GM12878 (cell line): ENCODE data around the gene IL32. TPM values are rescaled to one million over a fixed set of nuclear protein-coding genes. Genes with fewer than 3 reads are reported as not detected.

ENCODE experiments used
- ATAC-seq: fragments of 200-7000 bp; cut with Tn5 transposase; 3 replicates; pipeline ENCODE4 v1.9.1; 2020; ENCODE audit warnings: mild to moderate bottlenecking, moderate library complexity
- BruUV-seq: library from RNA; stranded (reverse); fragments of 400-500 nt; replicated peaks from 2 replicates; lab custom pipeline; 2021; lab: Mats Ljungman, UMichigan
- CTCF ChIA-PET: fragments of 300-600 bp; sonication (Branson Sonifier 250); formaldehyde crosslinking; extraction: SDS; loops from one replicate; lab custom pipeline; 2021; ENCODE audit warnings: inconsistent platforms; lab: Yijun Ruan, JAX
- POLR2A ChIA-PET: fragments of 350-600 bp; formaldehyde crosslinking; extraction: SDS; loops from one replicate; lab custom pipeline; 2021; ENCODE audit warnings: inconsistent platforms; lab: Charles Lee
- RAD21 ChIA-PET: fragments of 300-600 bp; sonication (Branson Sonifier 250); formaldehyde crosslinking; loops from one replicate; lab custom pipeline; 2023; ENCODE audit warnings: antibody characterized with exemption; ENCODE audit not compliant: unreplicated experiment; lab: Charles Lee
- SMC1A ChIA-PET: fragments of 300-600 bp; sonication (Branson Sonifier 250); formaldehyde crosslinking; loops from one replicate; lab custom pipeline; 2023; ENCODE audit not compliant: unreplicated experiment, uncharacterized antibody; lab: Charles Lee
- DNase-seq: peaks from one replicate; pipeline ENCODE4 v3.0.0-alpha.2; 2011; ENCODE audit warnings: low read depth, low spot score
- FAIRE-seq: peaks from 3 replicates; lab custom pipeline; 2011; peaks lifted over from hg19 to GRCh38; lab: Jason Lieb, UNC
- H2AFZ ChIP-seq: 2 replicates; pipeline ENCODE4 v1.6.0; 2011; ENCODE audit warnings: low read depth, low read length, control low read depth; ENCODE audit not compliant: control insufficient read depth
- H3K27ac ChIP-seq: 2 replicates; pipeline ENCODE4 v1.5.1; 2011; ENCODE audit warnings: control low read depth; ENCODE audit not compliant: control insufficient read depth, insufficient read depth
- H3K27me3 ChIP-seq, 2 experiments: replicated peaks in 1 of 2; 2 replicates each; pipeline versions ENCODE4 v1.6.0 to v1.6.1; 2011; ENCODE audit warnings: low read length in 1 of 2; ENCODE audit not compliant: control insufficient read depth in 2 of 2, insufficient read depth in 2 of 2
- H3K36me3 ChIP-seq, 2 experiments: 2 replicates each; pipeline ENCODE4 v1.5.1; 2011; ENCODE audit warnings: low read length in 1 of 2; ENCODE audit not compliant: control insufficient read depth in 2 of 2, insufficient read depth in 2 of 2
- H3K4me1 ChIP-seq: 2 replicates; pipeline ENCODE4 v1.6.1; 2011; ENCODE audit warnings: mild to moderate bottlenecking, low read length, moderate library complexity, mixed read lengths; ENCODE audit not compliant: control insufficient read depth, insufficient read depth
- H3K4me2 ChIP-seq: 2 replicates; pipeline ENCODE4 v1.6.0; 2011; ENCODE audit warnings: control low read depth; ENCODE audit not compliant: control insufficient read depth, insufficient read depth
- H3K4me3 ChIP-seq: fragments of 200-600 bp; sonication (generic); 2 replicates; pipeline ENCODE4 v1.5.1; 2016
- H3K79me2 ChIP-seq: 2 replicates; pipeline ENCODE4 v1.6.0; 2011; ENCODE audit warnings: low read length; ENCODE audit not compliant: control insufficient read depth, insufficient read depth
- H3K9ac ChIP-seq: 2 replicates; pipeline ENCODE4 v1.8.0; 2011; ENCODE audit warnings: low read length, control low read depth, mixed read lengths; ENCODE audit not compliant: control insufficient read depth, insufficient read depth
- H3K9me3 ChIP-seq: replicated peaks from 3 replicates; pipeline ENCODE4 v1.5.1; 2011; ENCODE audit warnings: mild to moderate bottlenecking, low read length; ENCODE audit not compliant: control insufficient read depth, insufficient read depth
- H4K20me1 ChIP-seq: 2 replicates; pipeline ENCODE4 v1.6.0; 2011; ENCODE audit not compliant: control insufficient read depth, insufficient read depth
- BCL11A ChIP-seq: IDR thresholded peaks from 2 replicates; pipeline ENCODE4 v1.6.1; 2011; ENCODE audit warnings: low read depth, low read length
- CHD2 ChIP-seq: IDR thresholded peaks from 2 replicates; pipeline ENCODE4 v1.6.1; 2011; ENCODE audit warnings: low read depth, low read length, improper control_type of control experiment, borderline replicate concordance
- FOXK2 ChIP-seq: fragments of 450-650 bp; IDR thresholded peaks from 2 replicates; pipeline ENCODE4 v1.6.1; 2017; ENCODE audit warnings: mild to moderate bottlenecking, moderate library complexity
- GATAD2B ChIP-seq: fragments of 450-650 bp; conservative IDR thresholded peaks from 2 replicates; pipeline ENCODE4 v1.6.1; 2017; ENCODE audit warnings: low read depth, mild to moderate bottlenecking, moderate library complexity
- HCFC1 ChIP-seq: fragments of 150-350 bp; IDR thresholded peaks from 2 replicates; pipeline ENCODE4 v1.6.1; 2014; ENCODE audit warnings: low read length
- HDAC6 ChIP-seq: fragments of 200-600 bp; sonication (generic); IDR thresholded peaks from one replicate; pipeline ENCODE4 v1.8.0; 2017; ENCODE audit warnings: antibody characterized with exemption; ENCODE audit not compliant: unreplicated experiment
- NR2F1 ChIP-seq: fragments of 450-650 bp; conservative IDR thresholded peaks from 2 replicates; pipeline ENCODE4 v1.6.1; 2017; ENCODE audit warnings: mild to moderate bottlenecking
- POLR2A ChIP-seq: IDR thresholded peaks from 2 replicates; pipeline ENCODE4 v1.6.1; 2011; ENCODE audit warnings: low read depth, mild to moderate bottlenecking, low read length
- SMARCA5 ChIP-seq: fragments of 450-650 bp; IDR thresholded peaks from 2 replicates; pipeline ENCODE4 v1.6.1; 2017; ENCODE audit warnings: mild to moderate bottlenecking
- TBL1XR1 ChIP-seq: IDR thresholded peaks from 2 replicates; pipeline ENCODE4 v1.6.1; 2012; ENCODE audit warnings: low read depth, low read length, improper control_type of control experiment
- TCF3 ChIP-seq: IDR thresholded peaks from 2 replicates; pipeline ENCODE4 v1.6.1; 2012; ENCODE audit warnings: low read depth, mild to moderate bottlenecking, low read length, borderline replicate concordance; ENCODE audit not compliant: insufficient read depth
- YY1 ChIP-seq: IDR thresholded peaks from 2 replicates; pipeline ENCODE4 v1.6.1; 2011; ENCODE audit warnings: low read depth, mild to moderate bottlenecking, low read length
- ZZZ3 ChIP-seq: IDR thresholded peaks from 2 replicates; pipeline ENCODE4 v1.6.1; 2011; ENCODE audit warnings: low read depth; ENCODE audit not compliant: control insufficient read depth, insufficient read length
- WGBS: methylation state at CpG from one replicate; pipeline ENCODE4 v1.1.6; 2016; ENCODE audit warnings: low lambda C conversion rate; ENCODE audit not compliant: insufficient replicate concordance, insufficient coverage; ENCODE audit errors: missing lambda C conversion rate; 5-methylcytosine and 5-hydroxymethylcytosine counted together
- in situ Hi-C: fragments of 300-500 bp; cut with MboI; formaldehyde crosslinking; loops from 9 replicates; pipeline ENCODE4 v1.14.3; 2018; ENCODE audit warnings: mixed read lengths
- intact Hi-C: fragments of 100-400 bp; cut with micrococcal nuclease; formaldehyde crosslinking; loops from one replicate; pipeline ENCODE4 v1.14.2; 2022; ENCODE audit not compliant: unreplicated experiment
- polyA plus RNA-seq, 11 experiments: library from polyadenylated mRNA; depleted of rRNA in 4 of 11; unstranded in 6 of 11; stranded (reverse) in 5 of 11; fragments of >200 nt; fragmentation: Nextera tagmentation in 4 of 11; fragmentation: Illumina TruSeq in 1 of 11; extraction: Ambion mirVana in 4 of 11; extraction: Trizol in 1 of 11; gene quantifications; 1 replicate in 1 of 11; 2 replicates in 10 of 11; pipeline versions ENCODE4 v1.2.1 to v1.2.3, GENCODE V29; 2011 to 2016; ENCODE audit warnings: inconsistent platforms in 2 of 11, missing spikeins in 2 of 11, low read depth in 1 of 11
- total RNA-seq, 4 experiments: library from RNA; depleted of rRNA in 3 of 4; stranded (reverse); fragments of >200 nt in 3 of 4; fragmentation: Illumina TruSeq in 1 of 4; extraction: Trizol in 1 of 4; gene quantifications; 2 replicates each; pipeline versions ENCODE4 v1.2.1 to v1.2.3, GENCODE V29; 2013 to 2021
- TF ChIP-seq, protein P1 (sequence below): IDR thresholded peaks from 2 replicates; pipeline ENCODE4 v1.6.1; 2011; ENCODE audit warnings: borderline replicate concordance, low read depth, mild to moderate bottlenecking, moderate library complexity, low read length; ENCODE audit not compliant: insufficient read depth, poor library complexity, severe bottlenecking
- TF ChIP-seq, protein P2 (sequence below): fragments of 450-650 bp; formaldehyde crosslinking; IDR thresholded peaks from 2 replicates; pipeline ENCODE4 v1.4.0; 2022; ENCODE audit warnings: mild to moderate bottlenecking, moderate library complexity

The IL32 gene
- total and polyA plus RNA-seq, 10 of the 15 experiments (the other 5 are each of a cell fraction or from before 2014, with no cell fraction given) = 27.0 to 122 (median 55.8) TPM

DNA sequence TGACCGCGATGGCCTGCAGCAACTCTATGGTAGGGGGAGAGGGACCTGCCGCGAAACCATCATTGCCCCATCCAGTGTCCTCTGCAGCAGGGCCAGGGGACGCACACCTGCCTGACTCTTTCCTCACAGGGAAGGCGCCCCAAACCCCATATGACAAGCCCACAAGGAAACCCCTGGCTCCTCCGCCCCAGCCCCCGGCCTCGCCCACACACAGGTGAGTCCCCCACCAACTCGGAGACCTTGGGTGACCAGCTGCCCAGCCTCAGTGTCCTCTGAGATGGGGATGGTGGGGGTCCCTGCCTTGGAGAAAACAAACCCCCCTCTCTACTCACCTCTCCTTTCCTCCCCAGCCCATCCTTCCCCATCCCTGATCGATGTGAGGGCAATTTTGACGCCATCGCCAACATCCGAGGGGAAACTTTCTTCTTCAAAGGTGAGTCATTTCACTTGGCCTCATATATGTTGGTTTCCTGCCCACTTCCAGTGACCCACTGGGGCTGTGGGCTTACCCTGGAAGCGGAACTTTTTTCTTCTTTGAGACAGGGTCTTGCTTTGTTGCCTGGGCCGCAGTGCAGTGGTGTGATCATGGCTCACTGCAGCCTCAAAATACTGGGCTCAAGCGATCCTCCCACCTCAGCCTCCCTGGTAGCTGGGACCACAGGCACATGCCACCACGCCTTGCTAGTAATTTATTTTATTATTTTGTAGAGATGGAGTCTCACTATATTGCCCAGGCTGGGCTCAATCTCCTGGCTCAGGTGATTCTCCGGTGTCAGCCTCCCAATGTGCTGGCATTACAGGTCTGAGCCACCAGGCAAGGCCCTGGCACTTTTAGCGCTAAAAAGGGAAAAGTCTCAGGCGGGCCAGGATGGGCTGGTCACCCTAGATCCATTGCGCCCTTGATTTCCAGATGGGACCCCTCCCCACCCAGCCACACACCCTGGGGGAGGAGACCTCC, 8.0 kb upstream of the IL32 start (continued):
- TF ChIP-seq, protein P1, sequence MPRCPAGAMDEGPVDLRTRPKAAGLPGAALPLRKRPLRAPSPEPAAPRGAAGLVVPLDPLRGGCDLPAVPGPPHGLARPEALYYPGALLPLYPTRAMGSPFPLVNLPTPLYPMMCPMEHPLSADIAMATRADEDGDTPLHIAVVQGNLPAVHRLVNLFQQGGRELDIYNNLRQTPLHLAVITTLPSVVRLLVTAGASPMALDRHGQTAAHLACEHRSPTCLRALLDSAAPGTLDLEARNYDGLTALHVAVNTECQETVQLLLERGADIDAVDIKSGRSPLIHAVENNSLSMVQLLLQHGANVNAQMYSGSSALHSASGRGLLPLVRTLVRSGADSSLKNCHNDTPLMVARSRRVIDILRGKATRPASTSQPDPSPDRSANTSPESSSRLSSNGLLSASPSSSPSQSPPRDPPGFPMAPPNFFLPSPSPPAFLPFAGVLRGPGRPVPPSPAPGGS = no peak
- TF ChIP-seq, all 136 proteins: peak for 0

DNA sequence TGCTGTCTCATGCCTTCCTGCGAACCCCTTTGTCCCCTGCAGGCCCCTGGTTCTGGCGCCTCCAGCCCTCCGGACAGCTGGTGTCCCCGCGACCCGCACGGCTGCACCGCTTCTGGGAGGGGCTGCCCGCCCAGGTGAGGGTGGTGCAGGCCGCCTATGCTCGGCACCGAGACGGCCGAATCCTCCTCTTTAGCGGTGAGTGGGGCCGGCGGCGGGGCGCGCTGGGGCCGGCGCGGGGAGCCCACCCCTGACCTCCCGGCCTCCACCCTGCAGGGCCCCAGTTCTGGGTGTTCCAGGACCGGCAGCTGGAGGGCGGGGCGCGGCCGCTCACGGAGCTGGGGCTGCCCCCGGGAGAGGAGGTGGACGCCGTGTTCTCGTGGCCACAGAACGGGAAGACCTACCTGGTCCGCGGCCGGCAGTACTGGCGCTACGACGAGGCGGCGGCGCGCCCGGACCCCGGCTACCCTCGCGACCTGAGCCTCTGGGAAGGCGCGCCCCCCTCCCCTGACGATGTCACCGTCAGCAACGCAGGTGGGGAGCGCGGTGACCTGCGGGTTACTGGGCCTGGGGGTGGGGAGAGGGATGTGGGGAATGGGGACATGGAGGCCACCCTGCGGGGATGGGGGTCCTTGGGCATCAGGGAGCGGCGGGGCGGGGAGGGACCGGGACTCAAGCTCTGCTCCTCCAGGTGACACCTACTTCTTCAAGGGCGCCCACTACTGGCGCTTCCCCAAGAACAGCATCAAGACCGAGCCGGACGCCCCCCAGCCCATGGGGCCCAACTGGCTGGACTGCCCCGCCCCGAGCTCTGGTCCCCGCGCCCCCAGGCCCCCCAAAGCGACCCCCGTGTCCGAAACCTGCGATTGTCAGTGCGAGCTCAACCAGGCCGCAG, 7.1 kb upstream of the IL32 start:
- SMC1A ChIA-PET = interaction anchor here (0.7 to 3.9 kb wide), 9 partner anchors 16 to 76 kb away, joined by 3 to 53 read pairs (median 4); partner anchors contain the start of gene ZNF213
- CTCF ChIA-PET = interaction anchor here (0.6 to 9.5 kb wide), 29 partner anchors 10 to 113 kb away, joined by 3 to 174 read pairs (median 6); partner anchors contain the start of genes HCFC1R1, THOC6 and ZNF213
- Histone ChIP-seq H2AFZ (peak overlapping the region; percentile 87), H3K4me3 (peak overlapping the region; percentile 87), H3K9ac (peak overlapping the region; percentile 82), H3K79me2 (no peaks in the 10 kb centered on the region), H4K20me1 (no peaks in the 10 kb centered on the region), H3K9me3 (no peaks in the 10 kb centered on the region; the same call in 2 of the 3 replicates), H3K27ac (peak overlapping the region; percentile 70), H3K4me2 (peak overlapping the region; percentile 75), H3K36me3 (no peaks in the 10 kb centered on the region), H3K4me1 (peaks cover 16% of the 10 kb centered on the region), H3K27me3 (no peaks in the 10 kb centered on the region)
- peak; percentile 76 for ATAC-seq
- TSS peak; percentile 45 for BruUV-seq
- POLR2A ChIA-PET = interaction anchor here (0.6 to 1.4 kb wide), 12 partner anchors 13 to 1072 kb away, joined by 3 to 5 read pairs (median 4); partner anchors contain the start of genes HCFC1R1, THOC6 and ZNF213
- FAIRE-seq = no peak
- intact Hi-C loops = loop anchor here (1.0 to 2.0 kb wide), 3 partner anchors 37 to 108 kb away; no protein-coding TSS in a partner anchor
- DNase-seq = no peak
- RAD21 ChIA-PET = interaction anchor here (0.5 to 3.0 kb wide), 20 partner anchors 17 to 114 kb away, joined by 3 to 72 read pairs (median 6); partner anchors contain the start of genes TNFRSF12A and ZNF213
- 7% methylated on average over 52 of the region's 77 CpGs for WGBS
- in situ Hi-C loops = no loop called here
- no peak for TF ChIP-seq CHD2
- TF ChIP-seq HDAC6 = no peak
- 0 out of 2 replicates have a peak, but pooled peaks have one; percentile 37 for TF ChIP-seq GATAD2B
- TF ChIP-seq FOXK2 = no peak
- no peak for TF ChIP-seq POLR2A
- no peak for TF ChIP-seq TCF3
- no peak for TF ChIP-seq HCFC1
- no peak for TF ChIP-seq TBL1XR1
- TF ChIP-seq BCL11A = no peak
- TF ChIP-seq, protein P2, sequence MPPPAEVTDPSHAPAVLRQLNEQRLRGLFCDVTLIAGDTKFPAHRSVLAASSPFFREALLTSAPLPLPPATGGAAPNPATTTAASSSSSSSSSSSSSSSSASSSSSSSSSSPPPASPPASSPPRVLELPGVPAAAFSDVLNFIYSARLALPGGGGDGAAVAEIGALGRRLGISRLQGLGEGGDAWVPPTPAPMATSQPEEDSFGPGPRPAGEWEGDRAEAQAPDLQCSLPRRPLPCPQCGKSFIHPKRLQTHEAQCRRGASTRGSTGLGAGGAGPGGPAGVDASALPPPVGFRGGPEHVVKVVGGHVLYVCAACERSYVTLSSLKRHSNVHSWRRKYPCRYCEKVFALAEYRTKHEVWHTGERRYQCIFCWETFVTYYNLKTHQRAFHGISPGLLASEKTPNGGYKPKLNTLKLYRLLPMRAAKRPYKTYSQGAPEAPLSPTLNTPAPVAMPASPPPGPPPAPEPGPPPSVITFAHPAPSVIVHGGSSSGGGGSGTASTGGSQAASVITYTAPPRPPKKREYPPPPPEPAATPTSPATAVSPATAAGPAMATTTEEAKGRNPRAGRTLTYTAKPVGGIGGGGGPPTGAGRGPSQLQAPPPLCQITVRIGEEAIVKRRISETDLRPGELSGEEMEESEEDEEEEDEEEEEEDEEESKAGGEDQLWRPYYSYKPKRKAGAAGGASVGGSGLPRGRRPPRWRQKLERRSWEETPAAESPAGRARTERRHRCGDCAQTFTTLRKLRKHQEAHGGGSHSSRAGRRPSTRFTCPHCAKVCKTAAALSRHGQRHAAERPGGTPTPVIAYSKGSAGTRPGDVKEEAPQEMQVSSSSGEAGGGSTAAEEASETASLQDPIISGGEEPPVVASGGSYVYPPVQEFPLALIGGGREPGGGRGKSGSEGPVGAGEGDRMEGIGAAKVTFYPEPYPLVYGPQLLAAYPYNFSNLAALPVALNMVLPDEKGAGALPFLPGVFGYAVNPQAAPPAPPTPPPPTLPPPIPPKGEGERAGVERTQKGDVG (CRISPR knock-in tag) = no peak
- peak; percentile 10; the same call in 1 of the 2 replicates for TF ChIP-seq SMARCA5
- no peak for TF ChIP-seq ZZZ3
- TF ChIP-seq YY1 = peak; percentile 8; the same call in 1 of the 2 replicates
- TF ChIP-seq NR2F1 = peak; percentile 58; the same call in 1 of the 2 replicates
